ENCODE results near the gene KANK3.
A peak's percentile ranks its signal among the peaks of the same experiment; 100 is the strongest.
"Not testable (repeated sequence)": the region's sequence is repeated elsewhere in the genome, so short reads cannot be mapped to it uniquely, and the experiment has no call there.

KANK3 gene

GRCh38 chr19:8342684-8343482 lies at the start of gene KANK3:
Gene KANK3, minus strand, starts transcription at chr19:8343262. Its CDS starts 5,434 bp downstream, at chr19:8337828.
- DNase-seq, result peak; percentile 90 to 94

GRCh38 chr19:8392017-8392591 lies 49.0 kb upstream of the KANK3 start:
- no peak for DNase-seq

GRCh38 chr19:8391198-8392016 lies 48.3 kb upstream of the KANK3 start:
- no peak for DNase-seq

GRCh38 chr19:8390617-8390981 lies 47.5 kb upstream of the KANK3 start:
- DNase-seq, result peak; percentile 64 to 78

- DNase-seq, result peak; percentile 99 to 100
These were observed 47.0 kb upstream of the KANK3 start, which contains the start of gene RAB11B for GRCh38 chr19:8389891-8390616. Gene RAB11B, plus strand, starts transcription at chr19:8390360. Its CDS starts 57 bp downstream, at chr19:8390417.

GRCh38 chr19:8388612-8388958 lies 45.5 kb upstream of the KANK3 start:
- DNase-seq, result no peak

GRCh38 chr19:8387688-8388611 lies 44.9 kb upstream of the KANK3 start:
- no peak for DNase-seq

- no peak for DNase-seq
These were observed 43.9 kb upstream of the KANK3 start for GRCh38 chr19:8386990-8387389.

GRCh38 chr19:8386419-8386818 lies 43.4 kb upstream of the KANK3 start:
- DNase-seq, result not testable (repeated sequence)

GRCh38 chr19:8385566-8385965 lies 42.5 kb upstream of the KANK3 start:
- not testable (repeated sequence) for DNase-seq

GRCh38 chr19:8385103-8385502 lies 42.0 kb upstream of the KANK3 start:
- not testable (repeated sequence) for DNase-seq

- not testable (repeated sequence) for DNase-seq
These were observed 41.5 kb upstream of the KANK3 start for GRCh38 chr19:8384569-8384968.

- not testable (repeated sequence) for DNase-seq
These were observed 36.3 kb upstream of the KANK3 start for GRCh38 chr19:8379156-8379891.

- DNase-seq, result no peak
These were observed 34.5 kb upstream of the KANK3 start for GRCh38 chr19:8377598-8377997.

GRCh38 chr19:8376373-8376974 lies 33.4 kb upstream of the KANK3 start:
- DNase-seq, result not testable (repeated sequence)

- not testable (repeated sequence) for DNase-seq
These were observed 32.7 kb upstream of the KANK3 start for GRCh38 chr19:8375766-8376165.

- no peak for DNase-seq
These were observed 31.1 kb upstream of the KANK3 start for GRCh38 chr19:8373867-8374813.

- DNase-seq, result no peak
These were observed 28.1 kb upstream of the KANK3 start for GRCh38 chr19:8371011-8371804.

All from SW 1271 (cell line).